Activated CD8-positive, alpha-beta memory T cell treated with anti-CD3 and anti-CD28 coated beads for 24 hours (primary cell): ENCODE results near the gene ATP7B.
A peak's percentile ranks its signal among the peaks of the same experiment; 100 is the strongest.

Source experiments
- DNase-seq: peaks from one replicate; pipeline ENCODE4 v3.0.0-alpha.2; 2020

Gene ATP7B

DNA sequence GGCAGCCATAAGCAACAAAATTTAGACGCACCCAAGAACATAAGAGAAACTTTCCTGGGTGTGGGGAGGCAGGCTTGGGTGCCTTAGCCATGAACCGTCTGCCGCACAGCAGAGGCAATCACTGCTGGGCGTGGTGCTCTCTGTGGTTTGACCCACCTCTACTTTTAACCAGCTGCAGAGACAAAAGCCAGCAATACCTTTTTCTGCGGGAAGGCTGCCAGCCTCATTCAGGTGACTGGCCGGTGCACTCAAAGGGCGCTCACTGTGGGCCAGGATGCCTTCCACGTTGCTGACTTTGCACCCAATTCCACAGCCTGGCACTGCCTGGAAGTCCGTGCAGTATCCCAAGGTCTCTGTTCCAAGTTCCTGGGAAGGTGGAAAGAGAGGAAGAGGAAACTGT lies 69.1 kb downstream of the ATP7B start:
- DNase-seq = no peak

DNA sequence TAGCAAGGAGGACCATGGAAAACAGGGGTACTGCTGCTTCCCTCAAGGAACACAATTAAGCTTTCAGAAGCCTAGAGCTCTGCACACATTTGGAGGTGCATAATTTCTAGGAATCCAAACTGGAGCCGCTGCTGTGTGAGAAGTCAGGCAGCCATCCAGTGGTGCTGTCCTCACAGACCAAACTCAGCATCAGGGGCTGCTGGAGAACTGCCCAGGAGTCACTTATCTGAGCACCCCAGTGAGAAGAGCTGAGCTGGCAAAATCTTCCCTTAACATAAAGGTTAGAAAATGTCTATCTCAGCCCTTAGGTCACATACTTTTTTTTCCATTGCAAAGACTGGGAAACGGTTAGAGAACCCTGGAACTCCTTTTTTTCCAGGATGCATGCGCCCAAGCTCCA lies 72.8 kb downstream of the ATP7B start:
- DNase-seq = no peak

DNA sequence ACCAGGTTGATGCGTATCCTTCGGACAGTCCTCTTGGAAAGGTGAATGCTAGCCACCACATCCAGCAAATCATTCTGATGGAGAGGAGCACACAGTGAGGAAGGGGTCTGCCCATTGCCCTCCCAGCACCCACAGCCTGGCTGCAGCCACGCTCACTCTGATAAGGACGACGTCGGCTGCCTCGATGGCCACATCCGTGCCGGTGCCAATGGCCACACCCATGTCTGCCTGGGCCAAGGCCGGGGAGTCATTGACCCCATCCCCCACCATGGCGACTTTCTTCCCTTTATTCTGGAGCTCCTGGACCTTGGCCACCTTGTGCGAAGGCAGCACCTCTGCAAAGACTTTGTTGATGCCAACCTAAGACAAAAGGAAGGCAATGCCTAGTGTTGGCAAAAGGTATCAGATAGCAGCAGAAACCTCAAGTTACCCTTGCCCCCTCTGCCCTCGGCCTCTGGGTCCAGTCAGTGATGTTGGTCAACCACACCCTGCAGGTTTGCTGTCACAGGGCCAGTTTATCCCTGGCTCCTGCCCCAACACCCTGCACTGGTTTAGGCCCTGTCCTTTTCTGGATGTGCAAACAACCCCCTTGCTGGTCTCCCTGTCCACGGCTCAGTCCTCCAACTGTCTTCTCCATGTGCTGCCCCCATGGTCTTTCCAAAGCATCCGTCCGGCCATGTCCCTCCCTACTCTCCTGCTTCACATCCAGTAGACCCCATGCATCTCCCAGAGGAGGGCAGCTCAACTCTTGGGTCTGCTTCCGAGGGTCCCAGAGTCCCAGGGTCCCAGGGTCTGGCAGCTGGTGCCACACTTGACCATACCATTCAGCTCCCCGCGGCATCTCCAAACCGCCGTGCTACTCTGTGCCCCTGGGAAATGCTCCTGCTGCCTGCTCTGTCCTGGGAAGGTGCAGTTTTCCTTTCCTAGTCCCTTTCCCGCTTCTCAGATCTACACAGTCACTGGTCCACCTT lies 73.6 kb downstream of the ATP7B start:
- no peak for DNase-seq

DNA sequence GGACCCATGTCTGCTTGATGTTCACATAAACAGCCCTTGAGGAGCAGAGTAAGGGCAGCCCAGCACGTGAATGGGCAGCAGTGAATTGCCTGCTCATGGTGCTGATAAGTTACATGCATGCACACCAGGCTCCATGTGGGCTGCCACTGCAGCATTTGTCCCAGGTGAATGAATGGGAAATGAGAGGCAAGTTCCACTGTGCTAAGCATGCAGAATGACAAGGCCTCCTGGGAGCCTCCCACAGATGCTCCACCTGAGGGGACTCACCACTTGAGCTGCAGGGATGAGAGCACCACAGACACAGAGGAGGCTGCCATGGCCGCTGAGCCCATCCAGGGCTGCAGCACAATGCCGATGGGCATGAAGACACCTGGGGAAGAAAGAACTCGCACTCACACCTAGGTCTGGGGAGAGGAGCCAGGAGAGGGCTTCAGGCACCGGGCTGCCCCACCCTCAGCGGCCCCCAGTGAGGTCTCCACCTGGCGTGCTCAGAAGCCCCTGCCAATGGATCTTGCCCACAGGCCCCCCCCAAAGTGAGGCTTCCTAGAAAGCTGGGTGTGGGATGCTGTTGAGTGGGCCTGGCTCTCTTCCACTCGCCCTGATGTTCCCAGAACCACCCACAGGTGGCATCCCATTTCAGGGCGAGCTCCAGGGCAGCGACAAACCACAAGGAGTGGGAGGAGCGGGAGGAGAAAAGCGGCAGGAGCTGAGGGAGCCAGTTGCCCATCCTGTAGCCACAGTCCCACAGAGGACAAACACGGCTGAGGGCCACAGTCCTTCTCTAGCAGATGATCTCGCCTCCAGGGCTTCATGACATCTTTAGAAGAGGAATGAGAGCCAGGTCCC lies 75.7 kb downstream of the ATP7B start:
- DNase-seq = no peak

DNA sequence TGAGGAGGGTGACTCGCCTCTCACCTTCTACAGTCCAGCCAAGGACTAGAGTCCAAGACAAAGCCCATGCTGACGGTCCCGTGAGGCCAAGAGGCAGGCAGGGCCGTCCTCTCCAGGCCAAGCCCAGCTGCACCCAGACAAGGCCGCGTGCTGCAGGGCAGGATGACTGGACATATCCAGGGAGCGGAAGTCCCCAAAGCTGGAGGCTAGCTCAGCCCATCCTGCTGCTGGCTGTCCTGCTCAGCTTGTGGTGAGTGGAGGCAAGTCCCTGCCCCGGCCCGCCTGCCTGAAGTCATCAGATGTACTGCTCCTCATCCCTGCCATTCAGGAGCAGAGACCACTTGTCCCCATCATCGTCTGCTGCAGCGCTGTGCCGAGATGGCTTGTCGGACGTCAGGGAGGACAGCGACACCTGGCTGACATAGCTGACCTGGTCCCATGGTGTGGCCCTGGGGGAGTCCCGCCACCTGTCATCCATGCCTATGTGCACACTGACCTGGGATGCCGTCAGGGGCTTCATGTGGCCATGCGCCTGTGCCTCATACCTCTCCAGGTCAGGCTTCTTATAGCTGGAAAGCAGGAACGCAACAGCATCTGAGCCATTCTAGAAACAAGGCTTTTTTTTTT lies 76.7 kb downstream of the ATP7B start:
- DNase-seq = no peak

DNA sequence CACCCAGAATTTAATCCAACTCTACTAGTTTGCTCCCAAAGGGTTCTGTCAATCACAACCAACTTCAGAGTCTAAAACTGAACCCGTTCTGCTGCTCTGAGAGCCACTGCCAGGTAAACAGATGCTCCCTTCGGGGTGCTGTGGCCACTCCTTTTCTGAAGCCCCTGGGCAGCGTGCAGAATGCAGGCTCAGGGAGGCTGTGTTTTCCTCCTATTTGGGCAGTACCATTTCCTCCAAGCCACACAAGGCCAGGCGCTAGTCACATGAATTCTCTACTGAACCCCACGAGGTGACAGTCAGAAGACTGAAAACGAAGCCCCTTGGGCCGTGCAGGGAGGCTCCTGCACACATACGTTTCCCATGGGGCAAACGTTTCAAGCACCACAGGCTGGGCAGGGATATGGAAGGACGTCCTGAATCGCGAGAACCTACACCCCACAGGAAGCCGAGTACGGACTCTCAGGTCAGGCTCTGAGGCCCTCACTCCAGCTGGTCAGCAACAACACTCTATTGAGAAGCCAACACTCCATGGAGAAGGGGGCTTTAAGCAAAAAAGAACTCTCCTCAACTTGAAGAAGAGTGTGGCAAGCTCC lies 77.7 kb downstream of the ATP7B start:
- no peak for DNase-seq

DNA sequence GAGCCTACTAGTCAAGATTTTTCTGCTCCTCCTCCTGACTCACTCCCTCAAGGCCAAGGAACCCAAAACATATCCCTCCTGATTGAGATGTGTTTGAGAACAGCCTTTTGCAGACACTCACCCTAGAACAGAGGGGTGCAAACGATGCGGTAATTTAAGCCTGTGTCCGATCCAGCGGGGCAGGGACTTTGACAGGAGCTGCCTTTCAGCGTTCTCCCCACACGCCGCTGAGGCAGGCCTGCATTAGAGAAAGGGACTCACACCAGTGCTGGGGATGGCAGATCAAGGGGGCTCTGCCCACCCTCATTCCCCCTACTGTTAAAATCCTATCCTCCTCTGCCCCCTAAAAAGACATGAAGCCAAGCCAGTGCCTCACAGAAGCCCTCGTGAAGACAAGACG lies 79.0 kb downstream of the ATP7B start:
- DNase-seq = no peak

DNA sequence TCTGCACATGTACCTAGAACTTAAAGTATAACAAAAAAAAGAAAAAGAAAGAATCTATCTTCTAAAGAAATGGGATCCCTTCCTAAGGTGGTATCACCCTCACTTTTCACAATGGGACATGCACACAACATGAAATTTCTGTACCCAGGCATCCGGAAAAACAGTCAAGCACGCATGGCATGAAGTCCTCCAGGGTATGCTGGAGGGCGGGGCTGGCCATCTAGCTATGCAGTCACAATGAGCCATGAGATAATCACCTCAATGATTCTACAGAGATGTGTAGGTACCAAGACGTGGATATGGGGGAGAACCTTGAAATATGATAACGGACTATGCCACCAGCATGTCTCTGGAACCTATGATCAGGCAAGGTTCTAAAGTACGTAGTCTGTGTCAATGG lies 79.6 kb downstream of the ATP7B start:
- no peak for DNase-seq

DNA sequence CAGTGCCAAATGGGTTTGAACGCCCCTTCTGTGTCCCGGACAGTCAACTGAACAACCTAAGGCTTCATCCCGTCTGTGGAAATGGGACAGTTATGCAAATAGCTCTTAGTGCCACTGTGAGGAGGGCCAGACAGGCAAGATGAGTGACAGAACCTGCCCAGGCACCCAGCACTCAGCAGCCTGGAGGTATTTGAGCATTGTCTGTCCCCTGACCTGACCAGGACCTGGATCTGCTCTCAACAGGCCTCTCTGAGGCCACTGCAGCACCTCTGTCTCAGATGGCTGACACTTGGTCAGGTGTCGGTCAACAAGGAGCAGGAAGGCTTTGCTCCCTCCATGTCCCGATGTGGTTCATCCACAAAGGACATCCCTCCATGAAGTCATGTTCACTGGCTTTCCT lies 81.6 kb downstream of the ATP7B start:
- no peak for DNase-seq

DNA sequence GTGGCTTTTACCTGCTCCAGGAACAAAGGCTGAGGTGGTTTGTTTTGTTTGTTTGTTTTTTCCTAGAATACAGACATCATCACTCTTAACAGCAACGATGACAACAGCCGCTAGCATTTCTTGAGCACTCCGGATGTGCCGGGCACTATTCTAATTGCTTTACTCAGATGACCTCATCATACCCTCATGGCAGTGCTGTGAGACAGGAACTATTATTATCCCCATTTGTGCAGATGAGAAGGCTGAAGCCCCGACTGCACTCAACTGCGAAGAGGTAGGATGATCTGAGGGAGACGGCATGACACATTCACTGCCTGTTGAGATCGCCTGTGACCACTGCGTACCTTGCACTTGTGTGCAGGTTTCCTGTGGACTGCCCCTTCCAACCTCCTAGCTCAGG lies 83.0 kb downstream of the ATP7B start:
- no peak for DNase-seq

DNA sequence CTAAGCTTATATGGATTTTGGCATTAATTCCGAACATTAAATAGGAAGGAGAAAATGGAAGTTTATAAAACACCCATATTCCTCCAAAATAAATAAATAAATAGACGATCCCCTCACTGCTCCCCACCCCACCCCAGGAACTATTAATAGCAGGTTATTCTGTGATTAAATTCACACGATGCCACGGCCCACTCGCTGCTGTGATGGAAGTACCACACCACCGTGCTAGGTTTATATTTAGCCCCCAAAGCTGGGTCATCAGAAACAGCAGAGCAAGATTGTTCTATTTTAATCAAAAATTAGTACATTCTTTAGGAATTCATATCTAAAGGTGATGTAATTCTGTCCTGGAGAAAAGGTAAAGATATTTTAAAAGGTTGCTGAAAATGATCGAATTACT lies 84.1 kb downstream of the ATP7B start:
- DNase-seq = no peak

DNA sequence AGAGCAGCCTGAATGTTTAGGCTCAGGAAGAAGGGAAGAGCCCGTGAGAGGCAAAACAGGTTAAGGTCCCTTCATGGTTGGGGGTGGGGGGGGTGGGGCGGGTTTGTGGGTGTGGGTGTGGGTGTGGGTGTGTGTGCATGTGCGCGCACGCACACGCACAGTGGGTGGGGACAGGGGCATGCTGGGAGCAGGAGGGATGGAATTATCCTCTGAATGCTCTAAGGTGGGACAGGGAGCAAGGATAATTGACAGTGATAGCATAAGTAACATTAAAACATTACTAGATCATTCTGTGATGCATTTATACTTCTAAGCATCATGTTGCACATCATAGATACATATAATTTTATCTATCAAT lies 84.7 kb downstream of the ATP7B start:
- no peak for DNase-seq

DNA sequence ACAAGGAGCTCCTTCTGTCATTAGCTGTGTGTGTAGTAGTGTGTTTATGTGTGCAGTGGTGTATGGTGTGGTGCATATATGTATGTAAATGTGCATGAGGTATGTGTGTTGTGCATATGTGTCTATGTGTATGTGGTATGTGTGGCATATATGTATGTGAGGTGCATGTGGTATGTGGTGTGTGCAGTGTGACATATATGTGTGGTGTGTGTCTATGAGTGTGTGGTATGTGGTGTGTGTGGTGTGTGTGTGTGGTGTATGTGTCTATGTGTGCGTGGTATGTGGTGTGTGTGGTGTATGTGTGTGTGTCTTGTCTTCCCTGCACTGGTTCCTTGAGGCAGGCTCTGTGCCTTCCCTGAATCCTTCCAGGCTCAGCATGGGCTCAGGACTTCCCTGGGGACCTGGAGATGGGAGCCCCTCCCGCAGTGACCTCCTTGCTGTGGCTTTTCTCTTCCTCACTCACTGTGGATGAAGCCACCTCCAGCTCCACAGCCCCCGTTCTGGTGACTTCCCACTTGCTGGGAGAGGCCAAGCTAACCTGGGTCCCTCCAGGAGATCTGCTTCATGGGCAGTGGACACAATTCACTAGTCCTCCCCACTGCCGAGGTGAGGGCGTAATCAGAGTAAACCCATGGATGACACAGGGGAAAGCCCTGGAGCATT lies 85.3 kb downstream of the ATP7B start:
- DNase-seq = no peak

DNA sequence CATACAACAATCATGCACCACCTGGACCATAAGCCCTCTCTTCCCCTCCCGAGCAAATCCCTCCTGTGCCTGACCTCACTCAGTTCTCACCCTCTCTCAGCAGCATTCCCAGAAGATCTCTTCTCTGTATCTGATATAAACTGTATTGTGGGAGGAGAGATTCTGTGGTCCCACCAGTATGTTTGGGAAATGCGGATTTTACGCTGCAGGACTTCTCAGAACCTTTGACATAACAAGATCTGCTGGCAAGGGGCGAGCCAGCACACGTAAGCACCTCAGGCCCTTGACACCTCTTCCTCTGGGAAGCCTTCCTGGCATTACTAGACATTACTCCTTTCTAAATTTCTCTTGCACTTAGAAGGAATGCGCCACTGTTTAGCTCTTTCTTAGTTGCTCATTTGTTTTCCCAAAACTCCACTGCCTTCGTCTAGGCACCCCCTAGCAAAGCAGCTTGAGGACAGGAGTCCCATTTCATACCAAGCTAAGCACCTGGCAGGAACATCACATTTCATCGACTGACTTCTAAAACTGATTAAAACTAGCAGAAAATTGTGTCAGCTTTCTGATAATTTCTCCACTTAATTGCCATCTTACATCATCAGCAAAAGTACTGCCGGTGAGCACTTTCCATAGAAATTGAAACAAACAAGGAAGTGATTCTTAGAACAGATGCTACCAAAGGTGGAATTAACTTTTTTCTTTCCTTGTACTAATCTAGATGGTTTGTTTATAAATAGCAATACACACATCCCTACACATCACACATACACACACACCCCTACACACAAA lies 86.3 kb downstream of the ATP7B start:
- no peak for DNase-seq

DNA sequence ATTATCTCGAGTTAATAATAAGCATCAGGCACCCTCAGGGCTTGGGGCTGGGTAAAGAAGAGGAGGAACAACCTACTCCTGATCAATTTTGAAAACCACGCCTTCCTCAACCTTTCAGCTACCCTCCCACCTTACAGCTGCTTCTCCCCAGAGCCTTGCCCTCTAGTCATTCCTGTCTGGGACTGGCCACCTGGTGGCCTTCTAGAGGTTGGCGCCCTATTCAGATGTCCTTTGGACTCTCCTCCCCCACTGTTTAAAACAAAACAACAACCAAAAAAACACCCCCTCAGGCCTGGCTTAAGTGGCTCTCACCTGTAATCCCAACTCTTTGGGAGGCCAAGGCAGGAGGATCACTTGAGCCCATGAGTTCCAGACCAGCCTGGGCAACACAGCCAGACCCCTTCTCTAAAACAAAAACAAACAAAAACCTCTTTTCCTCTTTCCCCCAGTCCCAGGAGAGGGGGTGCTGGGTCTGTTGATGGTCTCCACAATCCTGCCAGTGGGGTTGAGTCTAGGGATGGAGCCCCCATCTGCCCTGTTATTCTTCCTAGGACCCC lies 87.2 kb downstream of the ATP7B start:
- peak; percentile 48 for DNase-seq

DNA sequence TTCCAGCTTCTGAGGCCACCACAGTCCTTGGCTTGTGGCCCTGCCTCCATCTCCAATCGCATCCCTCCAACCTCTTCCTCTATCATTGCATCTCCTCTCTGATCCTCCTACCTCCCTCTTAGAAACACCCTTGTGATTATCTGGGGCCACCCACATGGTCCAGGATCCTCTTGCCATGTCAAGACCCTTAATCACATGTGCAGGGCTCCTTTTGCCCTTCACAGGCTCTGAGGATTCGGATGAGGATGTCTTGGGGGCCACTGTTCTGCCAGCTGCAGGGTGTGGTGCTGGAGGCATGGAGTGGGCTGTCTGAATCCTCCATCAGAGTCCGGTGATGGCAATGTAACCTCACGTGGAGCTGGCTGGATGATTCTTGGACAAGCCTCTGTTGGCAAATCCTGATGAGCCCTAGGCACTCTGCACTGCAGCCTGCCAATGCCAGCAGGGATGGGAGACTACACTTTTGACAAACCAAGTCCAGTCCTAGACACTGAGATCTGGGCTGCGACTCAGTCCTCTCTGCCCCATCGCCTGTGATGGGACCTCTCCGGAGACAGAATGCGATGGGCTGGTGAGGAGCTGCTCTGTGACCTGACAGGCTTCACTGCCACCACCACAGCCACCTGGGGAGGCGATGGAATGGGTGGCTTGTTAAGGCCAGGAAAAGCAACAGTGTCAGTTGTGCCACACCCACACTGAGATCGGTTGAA lies 88.3 kb downstream of the ATP7B start:
- peak; percentile 38 for DNase-seq

DNA sequence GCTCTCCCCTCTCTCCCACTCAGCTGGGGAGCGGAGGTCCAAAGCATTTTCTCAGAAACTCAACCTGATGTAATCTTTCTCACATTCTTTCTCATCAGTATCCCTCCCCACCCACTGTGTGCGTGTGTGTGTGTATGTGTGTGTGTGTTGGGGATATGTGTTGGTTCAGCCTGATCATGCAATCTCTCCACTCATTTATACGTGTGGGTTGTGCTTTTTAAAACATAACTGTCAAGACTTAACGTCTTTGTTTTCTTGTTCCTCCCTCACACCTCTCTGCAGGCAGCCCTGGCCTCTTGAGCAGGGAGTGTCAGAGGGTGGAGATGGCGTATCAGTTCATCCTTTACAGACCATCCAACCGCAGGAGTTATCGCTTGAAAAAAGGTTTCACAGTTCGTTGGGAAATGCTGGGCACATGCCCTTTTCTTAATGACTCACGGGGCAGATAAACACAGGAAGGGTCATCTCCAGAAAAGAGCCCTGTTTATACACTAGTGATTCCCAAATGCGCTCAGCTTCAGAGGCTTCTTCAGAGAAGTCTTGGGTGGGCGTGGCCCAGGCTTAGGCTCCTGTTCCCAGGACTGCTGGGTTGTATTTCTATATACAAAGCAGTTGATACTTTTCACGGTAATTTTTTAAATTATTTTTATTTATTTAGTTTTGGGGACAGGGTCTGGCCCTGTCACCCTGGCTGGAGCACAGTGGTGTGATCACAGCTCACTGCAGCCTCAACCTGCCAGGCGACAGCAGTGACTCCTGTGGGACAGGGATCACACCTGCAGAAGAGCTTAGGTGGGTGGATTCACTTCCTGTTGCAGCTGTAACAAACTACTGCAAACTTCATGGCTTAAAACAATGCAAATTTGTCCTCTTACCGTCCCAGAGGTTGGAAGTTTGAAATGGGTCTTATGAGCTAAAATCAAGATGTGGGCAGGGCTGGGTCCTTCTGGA lies 89.2 kb downstream of the ATP7B start:
- peak; percentile 13 for DNase-seq

DNA sequence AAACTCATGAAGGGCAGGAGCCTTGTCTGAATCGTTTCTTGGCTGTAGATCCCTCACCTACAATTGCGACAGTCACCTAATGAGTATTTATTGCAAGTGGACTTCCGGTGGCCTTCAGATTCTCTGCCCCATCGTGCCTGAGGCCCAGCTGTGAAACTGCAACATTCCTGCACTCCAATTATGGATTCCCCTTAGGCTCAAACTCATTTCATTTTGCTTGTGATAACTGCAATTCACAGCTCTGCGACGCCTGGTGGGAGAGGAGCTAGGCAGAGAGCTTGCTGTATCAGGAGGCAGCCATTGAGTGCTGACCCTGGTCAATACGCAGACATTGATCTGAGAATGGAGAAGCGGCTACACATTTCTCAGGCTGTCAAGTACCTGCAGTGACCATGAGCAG lies 90.5 kb downstream of the ATP7B start:
- no peak for DNase-seq

DNA sequence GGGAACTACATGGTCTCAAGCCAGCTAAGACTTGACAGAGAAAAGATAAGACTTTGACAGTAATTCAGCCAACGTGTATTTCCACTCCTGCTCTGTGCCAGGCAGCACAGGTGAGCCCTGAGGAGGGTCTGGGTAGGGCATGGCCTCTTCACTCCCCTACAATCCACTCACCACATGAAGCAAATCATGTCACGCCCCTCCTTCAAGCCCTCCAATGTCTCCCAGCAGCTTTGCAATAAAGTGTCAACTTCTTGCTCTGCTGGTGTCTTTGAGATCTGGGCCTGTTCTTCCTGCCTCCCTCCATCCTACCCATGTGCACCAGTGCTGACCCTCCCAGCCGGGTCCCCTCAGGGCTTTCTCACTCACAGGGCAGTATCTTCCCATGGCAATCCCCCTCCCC lies 91.0 kb downstream of the ATP7B start:
- no peak for DNase-seq

DNA sequence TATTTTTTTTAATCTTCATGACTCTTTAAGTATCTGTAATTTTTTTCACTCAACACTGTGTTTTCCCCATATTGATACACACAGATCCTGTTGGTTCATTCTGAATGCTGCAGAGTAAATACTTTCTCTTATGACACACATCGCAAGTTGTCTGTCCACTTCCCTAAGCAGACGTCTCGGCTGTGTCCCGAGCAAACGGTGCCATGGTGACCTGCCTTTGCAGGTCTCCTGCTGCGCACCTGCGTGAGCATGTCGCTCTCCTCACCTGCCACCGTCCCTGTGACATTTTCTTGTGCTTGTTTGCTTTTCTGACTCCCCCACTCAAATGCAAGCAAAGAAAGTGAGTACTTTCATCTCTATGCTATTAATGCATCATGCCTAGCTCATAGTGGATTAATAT lies 91.7 kb downstream of the ATP7B start:
- DNase-seq = peak; percentile 35
